Measurements from ENCODE around the gene RANBP10.
A peak's percentile ranks its signal among the peaks of the same experiment; 100 is the strongest.
"Not testable (repeated sequence)": the region's sequence is repeated elsewhere in the genome, so short reads cannot be mapped to it uniquely, and the experiment has no call there.

Gene RANBP10

DNA sequence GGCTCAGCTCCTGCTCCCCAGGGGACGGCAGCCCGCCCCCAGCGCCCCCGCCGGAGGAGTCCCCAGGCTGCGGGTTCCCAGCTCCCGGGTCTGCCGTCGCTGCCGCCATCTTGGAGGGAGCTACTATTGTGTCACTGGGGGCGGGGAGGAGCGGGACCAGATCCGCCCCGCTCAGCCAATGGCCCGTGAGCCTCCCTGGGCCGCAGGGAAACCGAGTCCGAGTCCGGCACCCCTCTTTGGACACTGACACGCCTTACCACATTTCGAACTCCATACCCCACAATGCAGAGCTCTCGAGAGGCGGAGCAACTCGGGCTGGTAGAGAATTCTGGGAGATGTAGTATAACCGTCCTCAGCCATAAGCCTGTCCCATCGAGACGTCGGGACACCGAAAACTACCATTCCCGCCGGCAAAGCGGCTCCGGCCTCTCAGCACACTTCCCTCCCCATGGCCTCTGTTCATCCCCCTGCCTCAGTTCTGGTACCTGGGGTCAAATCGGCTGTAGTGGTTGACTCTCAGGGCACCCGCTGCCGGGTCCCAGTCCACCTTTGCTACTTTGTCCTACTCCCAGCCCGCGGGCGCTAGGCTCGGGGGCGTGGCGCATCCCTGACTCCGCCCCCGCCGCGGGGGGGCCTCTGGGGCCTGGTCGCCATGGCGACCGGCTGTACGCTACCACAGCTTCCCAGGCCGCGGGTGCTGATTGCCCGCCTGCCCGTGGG, at the start of gene RANBP10, which contains the start of gene TSNAXIP1:
TSS of gene RANBP10 (minus strand) at position 133 of the 720 bp plus-strand sequence. CDS start at position 109, 24 bp downstream.
TSS of gene TSNAXIP1 (plus strand) at position 462 of the 720 bp plus-strand sequence. CDS start 261 bp downstream, outside the sequence.
- DNase-seq, result peak; percentile 97 to 100

DNA sequence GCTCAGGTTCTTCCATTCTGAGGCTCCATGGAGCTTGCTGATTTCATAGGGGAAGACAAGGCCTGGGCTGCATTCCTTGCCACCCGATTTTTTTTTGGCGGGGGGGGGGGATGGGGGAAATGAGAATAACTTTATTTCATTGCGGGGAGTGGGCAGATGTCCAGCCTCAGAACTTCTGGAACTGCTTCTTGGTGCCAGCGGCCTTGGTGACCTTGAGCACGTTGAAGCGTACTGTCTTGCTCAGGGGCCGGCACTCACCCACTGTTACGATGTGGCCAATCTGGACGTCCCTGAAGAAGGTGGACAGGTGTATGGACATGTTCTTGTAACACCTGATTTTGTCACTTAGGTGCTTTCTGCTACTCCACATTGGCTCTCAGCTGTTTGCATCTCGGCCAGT, 49.4 kb upstream of the RANBP10 start:
- DNase-seq, result no peak

DNA sequence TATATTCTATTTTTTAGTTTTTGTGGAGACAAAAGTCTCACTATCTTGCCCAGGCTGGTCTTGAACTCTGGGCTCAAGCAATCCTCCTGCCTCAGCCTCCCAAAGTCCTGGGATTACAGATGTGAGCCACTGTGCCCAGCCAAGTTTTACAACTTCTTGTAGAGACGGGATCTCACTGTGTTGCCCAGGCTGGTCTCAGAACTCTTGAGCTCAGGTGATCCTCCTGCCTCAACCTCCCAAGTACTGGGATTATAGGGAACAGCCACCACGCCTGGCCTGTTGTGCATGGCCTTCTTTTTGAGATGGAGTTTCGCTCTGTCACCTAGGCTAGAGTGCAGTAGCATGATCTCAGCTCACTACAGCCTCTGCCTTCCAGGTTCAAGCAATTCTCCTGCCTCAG, 47.3 kb upstream of the RANBP10 start:
- DNase-seq, result no peak

DNA sequence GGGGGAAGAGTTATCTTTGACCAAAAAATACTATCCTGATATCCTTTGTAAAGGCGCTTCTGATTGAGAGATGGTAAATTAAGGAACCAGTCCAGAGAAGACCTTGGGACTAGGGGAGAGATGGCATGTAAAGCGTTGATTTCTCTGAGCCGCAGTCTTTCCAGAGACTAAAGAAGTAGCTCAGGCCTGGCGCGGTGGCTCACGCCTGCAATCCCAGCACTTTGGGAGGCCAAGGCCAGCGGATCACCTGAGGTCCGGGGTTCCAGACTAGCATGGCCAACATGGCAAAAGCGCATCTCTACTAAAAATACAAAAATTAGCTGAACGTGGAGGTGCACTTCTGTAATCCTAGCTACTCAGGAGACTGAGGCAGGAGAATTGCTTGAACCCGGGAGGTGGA, 41.8 kb upstream of the RANBP10 start:
- no peak for DNase-seq

DNA sequence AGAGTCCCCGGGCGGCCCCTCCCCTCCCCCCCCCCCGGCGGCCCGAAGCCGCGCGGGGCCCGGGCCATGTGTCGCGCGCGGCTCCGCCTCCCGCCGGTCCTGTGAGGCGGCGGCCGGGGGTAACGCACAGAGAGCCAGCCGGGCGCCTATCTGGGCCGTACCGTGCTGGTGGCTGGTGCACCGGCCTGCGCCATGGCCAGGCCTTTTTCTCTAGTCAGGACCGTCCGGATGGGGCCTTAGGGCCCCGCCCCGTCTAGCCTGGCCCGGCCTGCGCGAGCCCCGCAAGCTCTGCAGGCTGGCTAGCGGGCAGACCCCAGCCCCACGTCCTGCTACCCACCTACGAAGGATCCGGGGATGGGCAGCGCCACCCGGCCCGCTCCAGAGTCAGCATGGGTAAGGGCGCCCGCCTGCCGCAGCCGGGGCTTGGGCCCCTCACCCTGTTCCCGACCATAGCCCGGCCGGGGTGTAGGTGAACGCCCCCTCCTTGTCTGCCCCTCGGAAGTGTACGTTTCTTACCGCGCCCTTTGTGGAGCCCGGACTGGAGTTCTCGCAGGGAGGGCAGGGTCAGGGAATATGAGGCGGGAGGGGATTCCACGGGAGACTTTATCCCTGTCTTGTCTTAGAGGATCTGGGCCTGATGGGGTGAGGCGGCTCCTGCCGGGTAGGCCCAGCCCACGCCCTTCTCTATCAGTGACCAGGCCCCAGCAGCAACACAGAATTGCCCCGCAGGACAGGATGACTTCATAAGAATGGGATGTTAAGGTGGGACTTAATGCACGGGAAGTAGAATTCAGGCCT, 40.9 kb upstream of the RANBP10 start, which contains the start of gene CENPT:
TSS of gene CENPT (minus strand) at position 630 of the 798 bp plus-strand sequence. CDS start 13,834 bp downstream, outside the sequence.
- no peak for DNase-seq

DNA sequence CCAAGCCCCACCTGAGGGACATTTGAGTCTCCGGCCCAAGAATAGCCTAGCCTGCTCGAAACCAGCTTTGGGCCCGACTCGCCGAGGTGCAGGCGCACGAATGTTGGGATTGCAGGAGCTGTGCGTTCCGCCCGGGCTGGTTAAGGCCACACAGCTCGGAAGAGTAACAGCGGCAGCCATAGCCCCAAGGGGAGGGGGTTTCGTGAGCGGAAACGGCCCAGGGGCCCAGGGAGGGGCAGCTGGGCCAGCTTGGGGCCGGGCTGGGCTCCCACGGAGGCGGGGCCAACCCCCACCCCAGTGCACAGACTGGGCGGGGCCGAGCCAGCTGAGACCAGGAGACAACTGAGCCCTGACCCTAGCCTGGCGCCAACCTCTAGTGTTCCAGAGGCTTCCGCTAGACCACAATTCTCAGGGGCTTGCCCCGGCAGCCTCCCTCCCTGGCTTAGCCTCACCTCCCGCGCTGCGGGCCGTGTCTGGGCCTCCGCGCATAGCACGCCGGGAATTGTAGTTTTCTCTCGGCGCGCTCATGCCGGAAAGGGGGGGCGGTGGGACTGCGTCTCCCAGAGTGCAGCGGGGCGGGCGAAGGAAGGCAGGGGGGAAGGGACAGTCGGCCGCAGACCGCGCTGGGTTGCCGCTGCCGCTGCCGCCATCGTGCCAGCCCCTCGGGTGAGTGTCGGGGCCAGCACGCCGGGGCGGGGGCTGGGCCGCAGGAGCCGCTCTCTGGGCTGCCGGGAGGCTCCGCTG, 40.1 kb upstream of the RANBP10 start, which contains the start of gene NUTF2:
TSS of gene NUTF2 (plus strand) at position 614 of the 744 bp plus-strand sequence. CDS start 18,198 bp downstream, outside the sequence.
- peak; percentile 87 to 94 for DNase-seq

DNA sequence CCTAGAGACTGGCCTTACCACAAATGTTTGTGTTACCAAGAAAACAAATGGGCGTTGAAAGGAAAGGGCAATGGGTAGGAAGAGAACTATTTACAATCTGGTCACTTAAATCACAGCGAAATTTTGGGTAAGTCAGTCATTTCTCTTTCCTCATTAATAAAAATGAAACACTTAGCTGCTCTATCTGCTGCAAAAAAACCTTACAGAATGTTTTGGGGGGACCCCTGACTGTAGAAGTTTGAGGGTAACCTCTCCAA, 39.6 kb upstream of the RANBP10 start:
- no peak for DNase-seq

DNA sequence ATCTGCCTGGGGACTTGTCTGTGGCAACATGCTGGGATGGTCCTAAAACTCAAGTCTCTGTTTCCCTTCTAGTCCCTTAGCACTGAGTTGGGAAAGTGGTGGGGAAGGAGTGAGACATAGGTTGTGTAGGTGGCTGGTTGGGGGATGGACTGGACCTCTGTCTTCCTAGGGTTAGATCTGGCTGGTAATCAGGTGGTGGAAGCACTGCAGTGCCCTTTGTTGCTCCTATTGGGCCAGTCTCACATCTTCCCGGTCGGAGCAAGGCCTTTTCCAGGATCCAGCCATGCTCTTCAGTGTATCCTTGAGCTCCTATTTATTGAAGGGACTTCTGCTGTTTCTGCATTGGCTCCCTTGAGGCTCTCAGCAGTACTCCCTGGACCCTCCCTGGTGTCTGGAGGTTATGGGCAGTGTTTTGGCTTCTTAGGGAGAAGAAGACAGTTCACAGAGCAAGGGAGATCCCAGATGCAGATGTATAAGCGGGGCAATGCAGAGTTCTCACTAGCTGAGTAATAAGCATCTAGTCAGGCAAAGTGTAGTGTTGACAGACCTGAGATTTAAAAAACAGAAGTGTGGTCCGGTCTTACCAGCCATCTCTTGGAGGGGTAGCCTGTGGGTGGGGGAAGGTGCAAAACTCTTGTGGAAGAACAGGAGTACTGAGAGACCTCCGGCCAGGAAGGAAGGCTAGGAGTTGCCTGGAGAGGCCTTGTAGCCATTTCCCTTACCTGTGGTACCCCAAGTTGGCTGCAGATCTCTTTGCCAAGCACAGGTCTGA, 39.1 kb upstream of the RANBP10 start:
- DNase-seq, result no peak

DNA sequence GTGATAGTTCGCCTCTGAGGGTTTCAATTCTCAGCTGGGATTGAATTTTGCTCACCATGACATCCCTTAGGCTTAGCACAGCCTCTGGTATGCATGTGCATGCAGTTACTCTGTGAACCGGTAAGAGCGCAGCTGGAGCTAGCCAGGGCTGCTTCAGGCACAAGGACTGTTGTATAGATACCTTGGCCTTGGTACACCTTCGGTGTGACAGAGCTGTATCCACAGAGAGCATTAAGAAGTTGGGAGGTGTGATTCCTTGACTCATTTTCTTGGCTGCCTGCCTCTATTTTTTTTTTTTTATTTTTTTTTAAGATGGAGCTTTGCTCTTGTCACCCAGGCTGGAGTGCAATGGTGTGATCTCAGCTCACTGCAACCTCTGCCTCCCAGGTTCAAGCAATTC, 38.1 kb upstream of the RANBP10 start:
- DNase-seq, result no peak

DNA sequence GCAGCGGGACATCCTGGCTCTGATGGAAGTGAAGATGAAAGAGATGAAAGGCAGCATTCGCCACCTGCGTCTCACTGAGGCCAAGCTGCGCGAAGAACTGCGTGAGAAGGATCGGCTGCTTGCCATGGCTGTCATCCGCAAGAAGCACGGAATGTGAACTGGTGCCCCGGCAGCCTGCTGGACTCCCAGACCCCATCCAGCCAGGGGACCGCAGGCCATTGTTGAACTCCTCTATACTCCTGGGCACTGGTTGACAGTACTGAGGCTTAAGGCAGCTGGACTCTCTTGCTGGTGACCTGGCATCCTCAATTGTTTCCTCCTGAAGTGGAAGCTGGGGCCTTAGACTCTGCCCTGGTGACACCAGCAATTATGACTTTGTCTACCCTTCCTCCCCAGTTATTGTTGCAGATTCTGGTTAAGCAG, 37.0 kb upstream of the RANBP10 start:
- DNase-seq, result no peak

DNA sequence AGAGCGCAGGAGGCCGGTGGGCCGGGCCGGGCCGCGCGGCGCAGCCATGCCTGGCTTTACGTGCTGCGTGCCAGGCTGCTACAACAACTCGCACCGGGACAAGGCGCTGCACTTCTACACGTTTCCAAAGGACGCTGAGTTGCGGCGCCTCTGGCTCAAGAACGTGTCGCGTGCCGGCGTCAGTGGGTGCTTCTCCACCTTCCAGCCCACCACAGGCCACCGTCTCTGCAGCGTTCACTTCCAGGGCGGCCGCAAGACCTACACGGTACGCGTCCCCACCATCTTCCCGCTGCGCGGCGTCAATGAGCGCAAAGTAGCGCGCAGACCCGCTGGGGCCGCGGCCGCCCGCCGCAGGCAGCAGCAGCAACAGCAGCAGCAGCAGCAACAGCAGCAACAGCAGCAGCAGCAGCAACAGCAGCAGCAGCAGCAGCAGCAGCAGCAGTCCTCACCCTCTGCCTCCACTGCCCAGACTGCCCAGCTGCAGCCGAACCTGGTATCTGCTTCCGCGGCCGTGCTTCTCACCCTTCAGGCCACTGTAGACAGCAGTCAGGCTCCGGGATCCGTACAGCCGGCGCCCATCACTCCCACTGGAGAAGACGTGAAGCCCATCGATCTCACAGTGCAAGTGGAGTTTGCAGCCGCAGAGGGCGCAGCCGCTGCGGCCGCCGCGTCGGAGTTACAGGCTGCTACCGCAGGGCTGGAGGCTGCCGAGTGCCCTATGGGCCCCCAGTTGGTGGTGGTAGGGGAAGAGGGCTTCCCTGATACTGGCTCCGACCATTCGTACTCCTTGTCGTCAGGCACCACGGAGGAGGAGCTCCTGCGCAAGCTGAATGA, 36.4 kb upstream of the RANBP10 start:
- DNase-seq, result peak; percentile 38 to 67

DNA sequence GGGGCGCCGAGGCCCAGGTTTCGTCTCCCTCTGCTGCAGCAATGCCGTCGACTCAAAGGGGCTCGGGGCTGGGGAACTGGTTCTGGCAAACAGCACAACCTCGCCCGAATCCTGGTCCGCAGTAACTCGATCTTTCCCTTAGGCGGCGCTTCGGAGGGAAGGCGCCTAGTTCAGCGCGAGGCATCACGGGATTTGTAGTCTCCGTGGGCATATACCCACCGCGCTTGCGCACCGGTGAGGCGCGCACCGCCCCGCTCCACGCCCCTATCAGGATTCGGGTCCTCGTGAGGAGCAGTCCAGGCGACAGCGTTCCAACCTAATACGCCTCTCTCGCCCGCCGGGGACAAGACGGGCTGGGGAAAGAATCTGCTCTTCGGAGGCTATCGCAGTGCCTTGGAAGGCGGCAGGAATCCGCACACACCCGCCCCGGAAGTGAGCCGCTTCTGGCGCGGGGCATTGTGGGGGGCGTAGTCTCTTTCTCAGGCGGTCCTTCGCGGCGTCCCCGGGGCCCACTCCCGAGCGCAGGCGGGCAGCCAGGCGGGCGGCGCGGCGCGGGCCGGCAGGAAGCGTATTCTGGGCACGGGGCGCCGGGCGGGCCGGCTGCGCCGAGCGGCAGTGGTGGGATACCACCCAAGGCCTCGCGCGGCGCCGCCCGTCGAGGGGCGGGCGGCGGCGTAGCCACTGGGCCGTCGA, 35.6 kb upstream of the RANBP10 start, which contains the start of gene THAP11:
TSS of gene THAP11 (plus strand) at position 505 of the 693 bp plus-strand sequence. CDS start 235 bp downstream, outside the sequence.
- peak; percentile 92 to 94 for DNase-seq

DNA sequence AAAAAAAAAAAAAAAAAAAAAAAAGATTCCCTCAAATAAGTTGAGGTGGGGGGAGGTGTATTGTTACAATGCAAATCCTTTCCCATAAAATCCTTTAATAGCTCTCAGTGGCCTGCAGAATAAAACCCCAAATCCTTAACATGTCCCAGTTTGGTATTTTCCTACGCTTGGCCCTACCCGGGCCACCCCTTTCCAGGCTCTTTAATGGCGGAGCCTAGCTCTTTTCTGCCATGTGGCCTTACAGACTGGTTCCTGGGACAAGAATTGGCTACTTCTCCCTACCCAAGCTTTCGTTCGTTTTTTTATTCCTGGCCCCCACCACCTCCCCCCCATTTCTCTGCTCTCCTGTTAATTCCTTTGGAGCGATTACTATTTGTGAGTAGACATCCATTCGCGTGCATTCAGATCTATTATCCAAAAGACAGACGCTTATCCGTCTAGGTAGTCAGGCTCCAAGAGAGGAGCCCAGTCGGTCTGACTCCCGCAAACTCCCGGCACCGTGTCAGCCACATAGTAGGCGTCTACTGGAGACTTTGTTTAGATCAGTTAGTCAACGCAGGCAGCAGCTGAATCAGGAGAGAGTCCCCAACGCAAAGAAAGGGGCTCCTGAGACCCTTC, 34.9 kb upstream of the RANBP10 start:
- no peak for DNase-seq

DNA sequence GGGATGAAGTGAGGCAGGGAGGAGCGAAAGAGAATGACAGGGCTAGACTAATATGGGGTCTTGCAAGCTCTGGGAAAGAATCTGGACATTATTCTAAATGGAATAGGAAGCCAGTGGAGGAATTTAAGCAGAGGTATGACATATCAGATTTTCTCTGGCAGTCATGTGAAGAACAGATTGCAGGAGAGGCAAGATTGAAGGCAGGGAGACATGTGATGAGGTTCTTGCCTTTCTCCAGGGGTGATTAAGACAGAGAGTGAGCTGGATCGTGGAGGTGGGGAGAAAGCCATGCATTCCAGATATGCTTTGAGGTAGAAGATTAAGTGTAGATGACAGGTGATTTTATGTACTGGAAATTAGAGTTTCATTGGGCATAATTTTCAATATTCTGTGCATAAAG, 31.5 kb upstream of the RANBP10 start:
- no peak for DNase-seq

DNA sequence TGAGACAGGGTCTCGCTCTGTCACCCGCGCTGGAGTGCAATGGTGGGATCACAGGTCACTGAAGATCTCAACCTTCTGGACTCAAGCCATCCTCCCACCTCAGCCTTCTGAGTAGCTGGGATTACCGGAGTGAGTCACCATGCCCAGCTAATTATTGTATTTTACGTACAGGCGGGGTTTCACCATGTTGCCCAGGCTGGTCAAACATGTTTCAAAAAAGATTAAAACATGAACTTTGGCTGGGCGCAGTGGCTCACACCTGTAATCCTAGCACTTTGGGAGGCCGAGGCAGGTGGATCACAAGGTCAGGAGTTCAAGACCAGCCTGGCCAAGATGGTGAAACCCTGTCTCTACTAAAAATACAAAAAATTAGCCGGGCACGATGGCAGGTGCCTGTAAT, 30.8 kb upstream of the RANBP10 start:
- DNase-seq, result not testable (repeated sequence)

DNA sequence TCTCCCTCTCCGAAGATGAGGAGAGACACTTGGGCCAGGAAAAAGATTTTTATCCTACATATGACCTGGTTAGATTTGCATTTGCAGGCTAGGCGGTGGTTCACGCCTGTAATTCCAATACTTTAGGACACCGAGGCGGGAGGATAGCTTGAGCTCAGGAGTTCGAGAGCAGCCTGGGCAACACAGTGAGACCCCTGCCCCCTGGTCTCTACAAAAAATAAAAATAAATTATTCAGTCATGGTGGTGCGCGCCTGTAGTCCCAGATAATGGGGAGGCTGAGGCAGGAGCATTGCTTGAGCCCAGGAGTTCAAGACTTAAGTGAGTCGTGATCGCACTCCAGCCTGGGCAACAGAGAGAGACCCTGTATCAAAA, 27.9 kb upstream of the RANBP10 start:
- DNase-seq, result no peak

DNA sequence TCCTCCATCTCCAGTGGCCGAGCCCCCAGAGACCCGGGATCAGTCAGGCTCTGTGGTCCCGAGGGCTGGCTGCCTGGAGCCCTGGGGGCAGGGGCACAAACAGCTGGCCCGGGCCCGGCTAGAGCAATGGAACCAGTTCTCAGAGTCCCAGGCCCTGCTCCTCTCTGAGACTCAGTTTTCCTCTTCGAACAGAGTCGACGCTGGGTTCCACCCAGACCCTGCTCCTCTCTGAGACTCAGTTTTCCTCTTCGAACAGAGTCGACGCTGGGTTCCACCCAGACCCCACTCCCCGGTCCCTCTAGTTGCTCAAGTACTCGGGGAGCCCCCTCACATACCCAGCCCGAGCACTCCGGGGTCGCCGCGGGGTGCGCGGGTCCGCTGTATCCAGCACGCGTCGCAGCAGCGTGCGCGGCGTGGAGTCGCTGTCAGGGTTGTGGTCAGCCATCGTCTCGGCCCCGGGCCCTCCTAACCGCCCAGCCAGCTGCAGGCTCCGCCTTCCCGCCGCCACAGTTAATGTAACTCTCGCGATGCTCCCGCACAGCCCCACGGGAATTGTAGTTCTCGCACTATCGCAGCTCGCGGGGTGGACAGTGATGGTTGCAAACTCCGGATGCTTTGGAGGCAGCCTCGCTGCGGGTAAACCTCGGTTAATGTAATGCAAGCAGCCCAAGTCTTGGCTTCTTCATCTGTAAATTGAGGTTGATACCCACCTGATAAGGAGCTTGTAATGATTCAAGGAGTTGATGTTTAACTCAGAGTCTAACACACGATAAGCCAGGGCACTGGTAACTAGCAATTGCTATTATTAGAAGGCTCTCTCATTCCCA, 27.3 kb upstream of the RANBP10 start:
- DNase-seq, result peak; percentile 84 to 87

DNA sequence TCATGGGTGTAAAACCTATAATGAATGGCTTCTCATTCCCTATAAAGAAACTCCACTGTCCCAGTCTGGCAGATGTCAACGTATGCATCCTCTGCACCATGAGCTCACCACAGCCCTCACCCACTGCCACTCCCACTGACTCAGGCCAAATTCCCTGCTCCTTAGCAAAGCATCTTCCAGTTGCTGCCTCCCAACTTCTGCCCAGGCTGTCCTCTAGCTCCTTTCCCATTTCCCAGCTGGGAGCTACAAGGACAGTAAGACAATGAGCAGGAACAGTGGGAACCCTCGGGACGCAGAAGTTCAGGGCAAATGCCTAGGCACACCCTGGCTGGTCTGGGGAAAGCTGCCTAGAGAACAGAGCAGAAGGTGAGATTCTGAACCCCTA, 26.7 kb upstream of the RANBP10 start:
- no peak for DNase-seq

DNA sequence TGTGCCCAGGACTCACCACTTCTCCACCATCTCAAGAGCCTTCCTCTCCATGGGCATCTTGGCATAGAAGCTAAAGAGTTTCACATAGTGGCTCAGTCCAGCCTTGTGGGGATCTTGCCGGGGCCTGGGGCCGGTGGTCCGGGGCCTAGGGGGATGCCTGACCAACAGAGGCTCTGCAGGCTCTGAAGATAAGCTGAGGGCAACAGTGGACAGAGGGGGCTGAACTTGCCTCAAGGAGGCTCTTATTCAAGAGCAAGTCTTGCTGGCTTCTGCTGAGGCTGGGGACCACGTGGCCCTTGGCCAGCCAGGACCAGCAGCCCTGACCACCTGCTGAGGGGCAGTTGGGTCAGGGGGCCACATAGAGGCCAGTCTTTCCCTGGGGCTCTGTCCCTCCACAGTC, 22.3 kb upstream of the RANBP10 start:
- DNase-seq, result no peak

Measured in hippocampal formation (tissue), 2 donors.